Smooth muscle cell (in vitro differentiated cells): ENCODE results near the gene SCAMP2. TPM values are rescaled to one million over a fixed set of nuclear protein-coding genes. Genes with fewer than 3 reads are reported as not detected.

ENCODE experiments used
- DNase-seq: peaks from one replicate; lab custom pipeline; 2025; ENCODE audit not compliant: unreplicated experiment; lab: John Stamatoyannopoulos, UW
- H2AFZ ChIP-seq: fragments of 200-600 bp; sonication (generic); 2 replicates; pipeline ENCODE4 v1.6.0; 2016; ENCODE audit warnings: antibody characterized with exemption, low read depth, mild to moderate bottlenecking
- H3F3A ChIP-seq: fragments of 200-600 bp; sonication (generic); 2 replicates; pipeline ENCODE4 v1.6.0; 2017; ENCODE audit warnings: antibody characterized with exemption, low read depth
- H3K27ac ChIP-seq: fragments of 200-600 bp; sonication (generic); 2 replicates; pipeline ENCODE4 v1.5.1; 2016; ENCODE audit warnings: low read depth, mild to moderate bottlenecking
- H3K27me3 ChIP-seq: fragments of 200-600 bp; sonication (generic); 2 replicates; pipeline ENCODE4 v1.6.1; 2016; ENCODE audit warnings: low read depth, mild to moderate bottlenecking
- H3K36me3 ChIP-seq: fragments of 200-600 bp; sonication (generic); 2 replicates; pipeline ENCODE4 v1.5.1; 2016; ENCODE audit warnings: low read depth
- H3K4me1 ChIP-seq: fragments of 200-600 bp; sonication (generic); 2 replicates; pipeline ENCODE4 v1.5.1; 2016; ENCODE audit warnings: low read depth
- H3K4me2 ChIP-seq: fragments of 200-600 bp; sonication (generic); 2 replicates; pipeline ENCODE4 v1.6.0; 2016; ENCODE audit warnings: mild to moderate bottlenecking
- H3K4me3 ChIP-seq: fragments of 200-600 bp; sonication (generic); 2 replicates; pipeline ENCODE4 v1.5.1; 2016; ENCODE audit warnings: mild to moderate bottlenecking
- H3K79me2 ChIP-seq: fragments of 200-600 bp; sonication (generic); 2 replicates; pipeline ENCODE4 v1.6.0; 2016; ENCODE audit warnings: low read depth, mild to moderate bottlenecking
- H3K9ac ChIP-seq: fragments of 200-600 bp; sonication (generic); 2 replicates; pipeline ENCODE4 v1.6.0; 2016; ENCODE audit warnings: low read depth
- H3K9me3 ChIP-seq: fragments of 200-600 bp; sonication (generic); replicated peaks from 2 replicates; pipeline ENCODE4 v1.5.1; 2016; ENCODE audit warnings: low read depth
- H4K20me1 ChIP-seq: fragments of 200-600 bp; sonication (generic); 2 replicates; pipeline ENCODE4 v1.6.0; 2016; ENCODE audit warnings: low read depth
- WGBS: methylation state at CpG from one replicate; pipeline ENCODE4 v1.1.7; 2016; ENCODE audit warnings: low lambda C conversion rate; 5-methylcytosine and 5-hydroxymethylcytosine counted together
- polyA plus RNA-seq: library from polyadenylated mRNA; unstranded; fragments of >200 nt; fragmentation: Nextera tagmentation; extraction: Ambion mirVana; gene quantifications from 2 replicates; pipeline ENCODE4 v1.2.1, GENCODE V29; 2016
- total RNA-seq: library from RNA; depleted of rRNA; stranded (reverse); fragments of >200 nt; gene quantifications from 2 replicates; pipeline ENCODE4 v1.2.3, GENCODE V29; 2014
- TF ChIP-seq, protein P1 (sequence below): fragments of 200-600 bp; sonication (generic); IDR thresholded peaks from 2 replicates; pipeline ENCODE4 v1.5.1; 2017; ENCODE audit warnings: borderline replicate concordance, mild to moderate bottlenecking, antibody characterized with exemption; ENCODE audit not compliant: insufficient read depth, poor library complexity, severe bottlenecking

The SCAMP2 gene
- total and polyA plus RNA-seq, 2 experiments from 2014 or later, result 55.5 to 80.3 TPM

- H3K27ac ChIP-seq, result peak within 1 kb of the TSS; percentile 68
- H3K9ac ChIP-seq, result peak within 1 kb of the TSS; percentile 88
- peaks cover 20% of the 10 kb centered on the region for H3K79me2 ChIP-seq
- H4K20me1 ChIP-seq, result peaks cover 7% of the 10 kb centered on the region
- H3K4me2 ChIP-seq, result peak within 1 kb of the TSS; percentile 91
- peak within 1 kb of the TSS; percentile 98 for H2AFZ ChIP-seq
- TF ChIP-seq, protein P1, sequence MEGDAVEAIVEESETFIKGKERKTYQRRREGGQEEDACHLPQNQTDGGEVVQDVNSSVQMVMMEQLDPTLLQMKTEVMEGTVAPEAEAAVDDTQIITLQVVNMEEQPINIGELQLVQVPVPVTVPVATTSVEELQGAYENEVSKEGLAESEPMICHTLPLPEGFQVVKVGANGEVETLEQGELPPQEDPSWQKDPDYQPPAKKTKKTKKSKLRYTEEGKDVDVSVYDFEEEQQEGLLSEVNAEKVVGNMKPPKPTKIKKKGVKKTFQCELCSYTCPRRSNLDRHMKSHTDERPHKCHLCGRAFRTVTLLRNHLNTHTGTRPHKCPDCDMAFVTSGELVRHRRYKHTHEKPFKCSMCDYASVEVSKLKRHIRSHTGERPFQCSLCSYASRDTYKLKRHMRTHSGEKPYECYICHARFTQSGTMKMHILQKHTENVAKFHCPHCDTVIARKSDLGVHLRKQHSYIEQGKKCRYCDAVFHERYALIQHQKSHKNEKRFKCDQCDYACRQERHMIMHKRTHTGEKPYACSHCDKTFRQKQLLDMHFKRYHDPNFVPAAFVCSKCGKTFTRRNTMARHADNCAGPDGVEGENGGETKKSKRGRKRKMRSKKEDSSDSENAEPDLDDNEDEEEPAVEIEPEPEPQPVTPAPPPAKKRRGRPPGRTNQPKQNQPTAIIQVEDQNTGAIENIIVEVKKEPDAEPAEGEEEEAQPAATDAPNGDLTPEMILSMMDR, result no peak
- H3K4me1 ChIP-seq, result peaks cover 11% of the 10 kb centered on the region
- H3K9me3 ChIP-seq, result no peaks in the 10 kb centered on the region
- under 1% methylated on average over 70 of the region's 74 CpGs for WGBS
- peaks cover 5% of the 10 kb centered on the region for H3F3A ChIP-seq
- DNase-seq, result peak; percentile 78
- no peaks in the 10 kb centered on the region for H3K27me3 ChIP-seq
- peak within 1 kb of the TSS; percentile 81 for H3K4me3 ChIP-seq
- H3K36me3 ChIP-seq, result no peaks in the 10 kb centered on the region
Measured at GRCh38 chr15:74906450-74907162, 33.4 kb upstream of the SCAMP2 start, which contains the start of gene FAM219B. Gene FAM219B, minus strand, starts transcription at chr15:74906851. Its CDS starts 51 bp downstream, at chr15:74906800.

DNA sequence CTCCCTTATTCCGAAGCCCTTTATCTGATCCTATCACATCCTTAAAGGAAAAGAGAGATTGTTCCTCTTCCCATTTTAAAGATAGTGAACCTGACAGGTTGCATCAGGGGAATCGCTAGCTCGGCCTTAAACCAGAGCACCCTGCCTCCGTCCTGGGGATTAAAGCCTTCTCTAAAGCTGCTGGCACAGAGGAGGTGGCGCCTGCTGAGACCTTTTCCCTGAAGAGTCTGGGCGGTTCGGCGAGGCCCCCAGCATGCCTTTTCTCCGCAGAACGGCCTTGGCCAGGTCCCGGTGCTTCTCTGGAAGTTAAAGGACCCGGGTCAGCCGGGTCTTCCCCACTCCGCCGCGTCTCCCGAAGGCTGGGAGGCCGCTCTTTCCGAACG, 32.9 kb upstream of the SCAMP2 start:
- peak; percentile 53 for DNase-seq
- H3K9ac ChIP-seq, result peak overlapping the region; percentile 88
- peak overlapping the region; percentile 81 for H3K4me3 ChIP-seq
- H3K27ac ChIP-seq, result peak overlapping the region; percentile 68
- WGBS, result under 1% methylated on average over 20 of the region's 20 CpGs
- H3K9me3 ChIP-seq, result no peaks in the 10 kb centered on the region
- H2AFZ ChIP-seq, result peak overlapping the region; percentile 98
- H3F3A ChIP-seq, result peaks cover 5% of the 10 kb centered on the region
- H4K20me1 ChIP-seq, result peaks cover 7% of the 10 kb centered on the region
- TF ChIP-seq, protein P1, result no peak
- peaks cover 11% of the 10 kb centered on the region for H3K4me1 ChIP-seq
- H3K27me3 ChIP-seq, result no peaks in the 10 kb centered on the region
- H3K79me2 ChIP-seq, result peaks cover 20% of the 10 kb centered on the region
- peak overlapping the region; percentile 91 for H3K4me2 ChIP-seq
- no peaks in the 10 kb centered on the region for H3K36me3 ChIP-seq

DNA sequence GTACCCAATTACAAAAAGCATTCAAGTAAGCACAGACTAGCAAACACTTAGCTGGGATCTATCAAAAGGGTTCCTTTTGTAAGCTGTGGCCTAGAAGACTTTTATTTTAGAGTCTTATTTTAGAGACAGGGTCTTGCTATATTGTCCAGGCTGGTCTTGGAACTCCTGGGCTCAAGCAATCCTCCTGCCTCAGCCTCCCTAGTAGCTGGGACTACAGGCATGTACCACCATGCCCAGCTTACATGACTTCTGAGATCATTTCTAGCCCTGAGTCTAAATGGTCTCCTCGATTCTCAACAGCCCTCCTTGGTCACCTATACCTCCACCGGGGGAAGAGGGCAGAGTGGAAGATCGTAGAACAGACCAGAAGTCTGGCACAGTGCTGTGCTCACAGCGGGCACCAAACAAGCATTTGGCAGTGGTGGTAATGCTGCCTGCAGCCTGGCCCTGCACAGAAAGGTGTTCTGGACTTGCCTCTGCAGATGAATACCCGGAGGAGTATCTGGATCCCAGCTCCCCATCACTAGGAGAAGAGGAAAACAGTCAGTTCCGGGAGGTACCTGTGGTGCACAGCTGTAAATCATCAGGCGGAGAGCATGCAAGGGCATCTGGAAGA, 31.1 kb upstream of the SCAMP2 start:
- Histone ChIP-seq H3K36me3 (no peaks in the 10 kb centered on the region), H3K9ac (no peak overlapping the region), H3K4me2 (no peak overlapping the region), H3K9me3 (no peaks in the 10 kb centered on the region), H3K27me3 (no peaks in the 10 kb centered on the region), H3K27ac (peak overlapping the region; percentile 6), H4K20me1 (peaks cover 10% of the 10 kb centered on the region), H2AFZ (no peak overlapping the region), H3K4me3 (no peak overlapping the region), H3K4me1 (peaks cover 11% of the 10 kb centered on the region), H3K79me2 (peaks cover 20% of the 10 kb centered on the region), H3F3A (peaks cover 10% of the 10 kb centered on the region)
- WGBS, result 93% methylated on average over 7 of the region's 7 CpGs
- TF ChIP-seq, protein P1, result no peak
- no peak for DNase-seq
